Neural progenitor cell (in vitro differentiated cells): ENCODE data around the gene FBN2.

Experiments
- CTCF ChIP-seq: fragments of 200-600 bp; sonication (generic); IDR thresholded peaks from 2 replicates; pipeline ENCODE4 v1.5.1; 2017; ENCODE audit warnings: antibody characterized with exemption, mild to moderate bottlenecking
- EZH2 ChIP-seq: fragments of 200-600 bp; sonication (generic); IDR thresholded peaks from 2 replicates; pipeline ENCODE4 v1.6.1; 2017; ENCODE audit warnings: antibody characterized with exemption, mild to moderate bottlenecking, moderate library complexity
- EZH2phosphoT487 ChIP-seq: fragments of 200-600 bp; sonication (generic); IDR thresholded peaks from 2 replicates; pipeline ENCODE4 v1.6.1; 2017; ENCODE audit warnings: antibody characterized with exemption

GRCh38 chr5:128303593-128303992 is 234.5 kb downstream of the FBN2 start:
- TF ChIP-seq EZH2phosphoT487 (no peak), CTCF (no peak), EZH2 (no peak)
